ENCODE data around the gene RYR3. TPM values are rescaled to one million over a fixed set of nuclear protein-coding genes. Genes with fewer than 3 reads are reported as not detected.

RYR3 gene
- total RNA-seq, 2 experiments from 2014 or later = not detected

GRCh38 chr15:33375236-33375635, 64.5 kb downstream of the RYR3 start:
- no peak for ATAC-seq
- H3K36me3 Mint-ChIP-seq (ENCODE audit: low read depth) = no peaks in the 10 kb centered on the region

GRCh38 chr15:33377204-33377603, 66.4 kb downstream of the RYR3 start:
- no peak for ATAC-seq
- no peak for DNase-seq
- ChIA-PET POLR2A (no interaction called here), CTCF (no interaction called here)
- TF ChIP-seq CTCF (IDR thresholded peaks at IDR 0.05) = no peak
- Mint-ChIP-seq H3K4me1 (ENCODE audit: low read depth) (no peaks in the 10 kb centered on the region), H3K27me3 (peaks cover 2% of the 10 kb centered on the region), H3K36me3 (ENCODE audit: low read depth) (no peaks in the 10 kb centered on the region), H3K27ac (no peak overlapping the region), H3K4me3 (no peak overlapping the region), H3K9me3 (no peaks in the 10 kb centered on the region)
- intact Hi-C loops (cut with micrococcal nuclease) = no loop called here

More at GRCh38 chr15:33375236-33375635, 64.5 kb downstream of the RYR3 start:
- POLR2A ChIA-PET = no interaction called here
- DNase-seq = no peak
- Mint-ChIP-seq H3K27ac (no peak overlapping the region), H3K9me3 (no peaks in the 10 kb centered on the region), H3K4me1 (ENCODE audit: low read depth) (no peaks in the 10 kb centered on the region), H3K4me3 (no peak overlapping the region), H3K27me3 (peaks cover 2% of the 10 kb centered on the region)
- CTCF ChIA-PET = no interaction called here
- intact Hi-C loops (cut with micrococcal nuclease) = no loop called here
- no peak for TF ChIP-seq CTCF (IDR thresholded peaks at IDR 0.05)

GRCh38 chr15:33378866-33379480, 68.2 kb downstream of the RYR3 start:
- POLR2A ChIA-PET = no interaction called here
- peaks cover 2% of the 10 kb centered on the region for H3K27me3 Mint-ChIP-seq
- CTCF ChIA-PET = no interaction called here
- H3K9me3 Mint-ChIP-seq = no peaks in the 10 kb centered on the region
- ATAC-seq (no peak), DNase-seq (no peak)
- no peaks in the 10 kb centered on the region for H3K4me1 Mint-ChIP-seq (ENCODE audit: low read depth)
- no peak overlapping the region for H3K27ac Mint-ChIP-seq
- no peaks in the 10 kb centered on the region for H3K36me3 Mint-ChIP-seq (ENCODE audit: low read depth)
- H3K4me3 Mint-ChIP-seq = no peak overlapping the region
- TF ChIP-seq CTCF (IDR thresholded peaks at IDR 0.05) = no peak
- intact Hi-C loops (cut with micrococcal nuclease) = no loop called here

DNA sequence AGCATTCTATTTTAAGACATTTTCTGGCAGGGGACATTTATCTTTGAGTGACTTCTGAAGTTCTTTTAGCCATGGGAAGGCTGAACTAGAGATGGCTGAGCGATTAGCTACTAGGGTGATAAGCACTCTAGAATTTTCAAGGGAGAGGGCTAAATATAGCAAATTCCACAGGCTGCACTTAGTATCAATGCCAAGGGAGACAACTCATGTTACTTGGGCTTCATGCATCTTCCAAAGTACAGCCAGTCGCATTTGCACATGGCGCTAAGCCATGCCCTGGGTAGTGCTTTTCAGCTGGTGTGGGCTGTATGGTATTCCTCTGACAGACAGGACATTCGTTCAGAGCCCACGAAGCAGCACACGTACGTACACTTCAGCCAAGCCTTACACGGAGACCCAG, 69.6 kb downstream of the RYR3 start:
- Mint-ChIP-seq H3K4me3 (no peak overlapping the region), H3K27ac (no peak overlapping the region), H3K4me1 (ENCODE audit: low read depth) (no peaks in the 10 kb centered on the region), H3K36me3 (ENCODE audit: low read depth) (no peaks in the 10 kb centered on the region), H3K9me3 (no peaks in the 10 kb centered on the region), H3K27me3 (peaks cover 2% of the 10 kb centered on the region)
- DNase-seq (no peak), ATAC-seq (no peak)
- intact Hi-C loops (cut with micrococcal nuclease) = no loop called here
- ChIA-PET POLR2A (no interaction called here), CTCF (no interaction called here)
- TF ChIP-seq CTCF (IDR thresholded peaks at IDR 0.05) = no peak

GRCh38 chr15:33382491-33382890, 71.7 kb downstream of the RYR3 start:
- POLR2A ChIA-PET = no interaction called here
- no peak for TF ChIP-seq CTCF (IDR thresholded peaks at IDR 0.05)
- Mint-ChIP-seq H3K9me3 (no peaks in the 10 kb centered on the region), H3K27me3 (no peaks in the 10 kb centered on the region), H3K4me3 (no peak overlapping the region), H3K27ac (no peak overlapping the region), H3K36me3 (ENCODE audit: low read depth) (no peaks in the 10 kb centered on the region), H3K4me1 (ENCODE audit: low read depth) (no peaks in the 10 kb centered on the region)
- CTCF ChIA-PET = no interaction called here
- intact Hi-C loops (cut with micrococcal nuclease) = no loop called here
- ATAC-seq (no peak), DNase-seq (no peak)
